ENCODE measurements around the gene PGAP1. TPM values are rescaled to one million over a fixed set of nuclear protein-coding genes. Genes with fewer than 3 reads are reported as not detected.

Gene PGAP1
- total RNA-seq, 3 donors from 2014 or later = 7.2 to 27.1 (median 16.1) TPM

DNA sequence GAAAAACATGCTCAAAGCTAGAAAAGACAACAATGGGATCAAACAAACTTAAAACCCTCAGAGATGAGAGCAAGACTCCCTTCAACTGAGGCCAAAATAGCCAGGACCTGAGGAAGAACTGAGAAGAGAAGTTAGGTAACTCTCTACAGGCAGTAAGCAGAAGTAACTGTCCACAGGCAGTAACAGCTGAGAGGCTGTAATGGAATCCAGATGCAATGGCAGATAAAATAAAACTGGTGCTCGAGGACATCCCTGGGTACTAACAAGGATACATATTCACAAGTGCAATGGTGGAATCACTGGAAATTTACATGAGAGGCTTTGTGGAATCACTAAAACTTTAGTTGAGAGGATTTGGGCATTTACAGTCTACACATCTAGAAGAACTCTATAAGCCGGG, 86.9 kb downstream of the PGAP1 start:
- no peak overlapping the region for H3K4me3 ChIP-seq
- TF ChIP-seq, protein P1, sequence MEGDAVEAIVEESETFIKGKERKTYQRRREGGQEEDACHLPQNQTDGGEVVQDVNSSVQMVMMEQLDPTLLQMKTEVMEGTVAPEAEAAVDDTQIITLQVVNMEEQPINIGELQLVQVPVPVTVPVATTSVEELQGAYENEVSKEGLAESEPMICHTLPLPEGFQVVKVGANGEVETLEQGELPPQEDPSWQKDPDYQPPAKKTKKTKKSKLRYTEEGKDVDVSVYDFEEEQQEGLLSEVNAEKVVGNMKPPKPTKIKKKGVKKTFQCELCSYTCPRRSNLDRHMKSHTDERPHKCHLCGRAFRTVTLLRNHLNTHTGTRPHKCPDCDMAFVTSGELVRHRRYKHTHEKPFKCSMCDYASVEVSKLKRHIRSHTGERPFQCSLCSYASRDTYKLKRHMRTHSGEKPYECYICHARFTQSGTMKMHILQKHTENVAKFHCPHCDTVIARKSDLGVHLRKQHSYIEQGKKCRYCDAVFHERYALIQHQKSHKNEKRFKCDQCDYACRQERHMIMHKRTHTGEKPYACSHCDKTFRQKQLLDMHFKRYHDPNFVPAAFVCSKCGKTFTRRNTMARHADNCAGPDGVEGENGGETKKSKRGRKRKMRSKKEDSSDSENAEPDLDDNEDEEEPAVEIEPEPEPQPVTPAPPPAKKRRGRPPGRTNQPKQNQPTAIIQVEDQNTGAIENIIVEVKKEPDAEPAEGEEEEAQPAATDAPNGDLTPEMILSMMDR (IDR thresholded peaks at IDR 0.05) = no peak
- TF ChIP-seq POLR2AphosphoS5 (IDR thresholded peaks at IDR 0.05) = no peak
- no peaks in the 10 kb centered on the region for H3K36me3 ChIP-seq
- intact Hi-C loops (cut with DNase I; ENCODE audit: low total_unique reads) = no loop called here
- H3K27ac ChIP-seq = no peak overlapping the region
- H3K27me3 ChIP-seq = no peaks in the 10 kb centered on the region
- no peaks in the 10 kb centered on the region for H3K9me3 ChIP-seq
- DNase-seq (ENCODE audit: low spot score in 2 of 2) = no peak
- peaks cover 0 to 5% of the 10 kb centered on the region in 2 donors for H3K4me1 ChIP-seq

DNA sequence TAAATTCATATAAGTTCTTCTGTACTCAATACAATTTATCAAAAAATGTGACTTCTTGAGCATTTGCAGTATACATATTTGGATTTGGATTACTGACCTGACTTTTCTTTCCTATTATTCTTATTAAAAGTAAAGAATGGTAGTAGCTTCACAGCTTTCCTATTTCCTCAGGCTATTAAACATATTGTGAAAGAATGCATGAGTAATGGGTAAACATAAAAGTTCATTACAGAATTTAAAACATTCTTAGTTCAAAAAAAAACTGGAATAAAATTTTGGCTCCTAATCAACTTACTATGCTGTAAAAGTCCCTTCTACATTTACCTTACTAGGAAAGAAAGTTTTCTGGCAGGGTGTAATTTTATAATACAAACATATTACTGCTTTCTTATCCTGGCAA, 90.1 kb downstream of the PGAP1 start:
- intact Hi-C loops (cut with DNase I; ENCODE audit: low total_unique reads) = no loop called here
- DNase-seq (ENCODE audit: low spot score in 2 of 2) = no peak
- TF ChIP-seq POLR2AphosphoS5 (IDR thresholded peaks at IDR 0.05) (no peak), POLR2A (IDR thresholded peaks at IDR 0.05) (no peak)
- TF ChIP-seq, protein P1 (IDR thresholded peaks at IDR 0.05) = no peak
- H3K27me3 ChIP-seq = no peaks in the 10 kb centered on the region
- no peak overlapping the region for H3K4me3 ChIP-seq
- no peak overlapping the region for H3K27ac ChIP-seq
- H3K9me3 ChIP-seq = no peaks in the 10 kb centered on the region
- no peaks in the 10 kb centered on the region for H3K36me3 ChIP-seq
- H3K4me1 ChIP-seq = peaks cover 0 to 5% of the 10 kb centered on the region in 2 donors

DNA sequence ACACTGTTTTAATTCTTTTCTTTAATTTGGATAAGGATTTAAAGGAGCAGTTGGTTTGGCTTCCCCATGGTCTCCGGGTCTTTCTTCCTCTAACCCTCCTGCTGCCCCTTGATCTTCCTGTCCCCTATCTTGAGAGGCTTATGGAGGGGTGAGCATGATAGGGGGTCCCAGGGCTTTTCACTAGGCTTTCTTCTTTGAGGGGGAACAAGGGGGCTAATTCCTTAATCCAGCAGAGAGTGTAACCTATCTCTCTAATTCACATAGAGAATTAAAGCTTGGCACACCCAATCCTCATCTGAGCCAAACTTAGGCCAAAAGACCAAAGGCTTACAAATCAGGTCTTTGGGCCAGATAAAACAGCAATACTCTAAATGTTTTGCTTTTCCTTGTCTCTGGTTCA, 95.8 kb downstream of the PGAP1 start:
- H3K36me3 ChIP-seq = no peaks in the 10 kb centered on the region
- no peaks in the 10 kb centered on the region for H3K27me3 ChIP-seq
- no peak overlapping the region for H3K4me3 ChIP-seq
- no peak overlapping the region for H3K27ac ChIP-seq
- H3K9me3 ChIP-seq = no peaks in the 10 kb centered on the region
- TF ChIP-seq POLR2A (IDR thresholded peaks at IDR 0.05) = no peak
- TF ChIP-seq, protein P1 (IDR thresholded peaks at IDR 0.05) = no peak
- TF ChIP-seq POLR2AphosphoS5 (IDR thresholded peaks at IDR 0.05) = no peak
- intact Hi-C loops (cut with DNase I; ENCODE audit: low total_unique reads) = no loop called here
- H3K4me1 ChIP-seq = no peaks in the 10 kb centered on the region
- no peak for DNase-seq (ENCODE audit: low spot score in 2 of 2)

DNA sequence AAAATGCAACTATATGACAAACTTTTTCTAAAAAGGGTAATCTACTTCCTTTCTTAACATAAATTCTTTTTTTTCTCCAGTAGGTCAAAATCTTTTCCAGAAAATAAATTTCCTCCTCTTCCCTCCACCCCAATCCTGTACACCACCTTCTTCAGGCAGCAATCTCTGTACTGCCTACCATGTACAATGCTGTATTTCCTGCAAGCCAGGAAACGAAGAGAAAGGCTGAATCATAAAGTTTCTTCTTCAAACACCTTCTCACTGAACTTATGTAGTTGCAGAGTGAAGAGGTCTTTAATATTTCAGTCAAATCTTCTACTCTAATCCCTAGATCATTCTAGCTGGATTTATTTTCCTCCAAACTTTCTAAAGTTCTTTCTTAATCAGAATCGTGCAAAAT, 99.2 kb downstream of the PGAP1 start:
- intact Hi-C loops (cut with DNase I; ENCODE audit: low total_unique reads) = no loop called here
- no peaks in the 10 kb centered on the region for H3K36me3 ChIP-seq
- no peak for DNase-seq (ENCODE audit: low spot score in 2 of 2)
- no peaks in the 10 kb centered on the region for H3K9me3 ChIP-seq
- TF ChIP-seq POLR2AphosphoS5 (IDR thresholded peaks at IDR 0.05) (no peak), POLR2A (IDR thresholded peaks at IDR 0.05) (no peak)
- TF ChIP-seq, protein P1 (IDR thresholded peaks at IDR 0.05) = no peak
- H3K27me3 ChIP-seq = no peaks in the 10 kb centered on the region
- no peak overlapping the region for H3K4me3 ChIP-seq
- H3K4me1 ChIP-seq = no peaks in the 10 kb centered on the region
- H3K27ac ChIP-seq = no peak overlapping the region

DNA sequence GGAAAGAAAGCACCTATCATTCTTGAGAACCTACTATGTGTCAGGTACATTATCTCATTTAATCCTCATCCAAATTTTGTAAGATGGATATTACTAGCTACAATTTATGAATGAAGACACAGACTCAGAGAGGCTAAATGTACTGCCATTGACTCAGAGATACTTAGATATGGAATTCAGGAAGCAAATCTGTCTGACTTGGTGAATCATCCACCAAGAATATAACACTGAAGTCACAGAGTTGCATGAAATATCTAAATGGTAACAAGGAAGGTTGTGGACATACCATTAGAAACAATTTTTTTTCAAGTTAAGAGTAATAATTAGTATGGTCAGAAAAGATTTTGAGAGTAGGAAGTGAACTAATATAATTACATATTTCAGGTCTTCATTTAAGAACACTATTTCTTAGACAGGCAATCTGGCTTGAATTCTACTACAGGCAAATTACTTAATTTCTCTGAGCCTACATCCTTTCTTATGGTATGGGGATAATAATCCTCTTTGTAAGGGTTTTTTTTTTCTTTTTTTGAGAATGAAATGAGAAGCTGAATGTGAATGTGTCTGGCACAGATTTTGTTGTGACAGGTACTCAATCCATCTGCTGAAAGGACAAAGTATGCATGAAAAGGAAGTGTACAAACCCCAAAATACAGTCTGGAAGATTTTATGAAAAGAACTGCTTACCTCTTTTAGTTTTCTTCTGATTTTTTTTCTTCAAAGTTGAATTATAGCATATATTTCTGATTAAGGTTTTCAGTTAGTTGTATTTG, 102.6 kb downstream of the PGAP1 start:
- Histone ChIP-seq H3K27me3 (no peaks in the 10 kb centered on the region), H3K27ac (no peak overlapping the region), H3K4me1 (no peaks in the 10 kb centered on the region), H3K4me3 (no peak overlapping the region), H3K9me3 (peaks cover 3 to 5% of the 10 kb centered on the region in 2 donors), H3K36me3 (no peaks in the 10 kb centered on the region)
- TF ChIP-seq POLR2A (IDR thresholded peaks at IDR 0.05) (no peak), POLR2AphosphoS5 (IDR thresholded peaks at IDR 0.05) (no peak)
- TF ChIP-seq, protein P1 (IDR thresholded peaks at IDR 0.05) = no peak
- DNase-seq (ENCODE audit: low spot score in 2 of 2) = no peak
- intact Hi-C loops (cut with DNase I; ENCODE audit: low total_unique reads) = no loop called here

Measured in breast epithelium (tissue), 4 donors.